ENCODE measurements around the gene ALCAM.
"Not testable (repeated sequence)": the region's sequence is repeated elsewhere in the genome, so short reads cannot be mapped to it uniquely, and the experiment has no call there.

Gene ALCAM

DNA sequence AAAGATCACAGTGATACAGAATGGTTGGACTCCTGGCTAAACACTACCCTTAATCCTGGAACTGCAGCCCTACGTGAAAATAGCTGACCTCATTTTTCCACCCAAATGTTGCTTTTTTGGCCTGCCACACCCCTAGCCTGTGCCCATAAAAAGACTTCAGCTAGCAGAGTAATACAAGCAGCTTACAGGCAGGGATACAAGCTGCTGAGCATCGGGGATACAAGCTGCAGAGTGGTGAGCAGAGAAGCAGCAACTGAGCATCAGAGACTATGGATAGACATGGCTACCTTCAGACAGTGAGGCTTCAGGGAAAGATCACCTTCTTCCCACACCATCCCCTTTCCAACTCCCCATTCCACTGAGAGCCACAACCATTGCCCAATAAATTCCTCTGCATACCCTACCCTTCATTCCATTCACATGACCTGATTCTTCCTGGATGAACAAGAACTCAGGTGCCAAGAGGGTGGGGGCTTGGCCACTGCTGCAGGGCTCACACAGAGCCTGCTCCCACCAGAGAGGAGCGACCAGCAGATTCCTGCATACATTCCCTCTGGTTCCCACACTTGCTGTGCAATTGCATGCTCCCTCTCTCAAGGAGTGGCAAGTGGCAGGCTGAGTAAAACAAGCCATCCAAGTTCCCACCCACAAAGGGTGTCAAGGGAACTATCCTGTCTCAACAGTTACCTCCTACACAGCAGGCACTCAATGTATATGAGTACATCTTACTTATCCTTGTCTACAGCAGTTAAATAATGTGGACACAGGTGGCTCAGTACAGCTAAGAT is 217.5 kb downstream of the ALCAM start:
- no peak for DNase-seq (ENCODE audit: low read depth in 2 of 2)

DNA sequence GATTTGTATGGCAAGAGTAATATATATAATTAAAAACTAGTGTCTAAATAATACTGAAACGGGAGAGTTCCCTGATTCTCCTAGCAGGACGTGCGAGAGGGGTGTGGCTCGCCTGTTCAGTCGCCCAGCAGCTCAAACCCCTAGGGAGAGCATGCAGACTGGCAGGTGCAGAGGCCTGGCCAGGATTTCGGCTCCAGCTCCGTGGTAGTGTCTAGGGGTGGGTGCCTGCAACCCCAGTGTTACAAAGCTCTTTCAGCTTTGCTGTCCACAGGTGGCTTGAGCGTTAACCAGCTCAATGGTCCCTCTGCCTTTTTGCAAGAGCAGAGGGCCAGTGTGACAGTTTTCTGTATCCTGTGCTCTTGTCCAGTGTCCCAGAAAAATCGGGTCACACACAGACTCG is 226.6 kb downstream of the ALCAM start:
- DNase-seq (ENCODE audit: low read depth in 2 of 2) = no peak

DNA sequence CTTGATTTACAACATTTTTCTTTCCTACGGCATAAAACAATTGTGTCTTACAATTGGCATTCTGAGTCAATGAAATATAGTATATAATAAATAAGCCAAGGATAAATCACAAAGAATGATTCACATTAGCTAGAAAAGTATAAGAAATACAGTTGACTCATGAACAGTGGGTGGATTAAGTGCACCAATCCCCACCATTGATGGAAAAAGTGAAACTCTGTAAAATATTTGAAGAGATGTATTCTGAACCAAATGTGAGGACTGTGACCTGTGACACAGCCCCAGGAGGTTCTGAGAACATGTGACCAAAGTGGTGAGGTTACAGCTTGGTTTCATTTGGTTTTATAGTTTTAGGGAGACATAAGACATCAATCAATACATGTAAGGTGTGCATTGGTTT is 227.5 kb downstream of the ALCAM start:
- DNase-seq (ENCODE audit: low read depth in 2 of 2) = no peak

DNA sequence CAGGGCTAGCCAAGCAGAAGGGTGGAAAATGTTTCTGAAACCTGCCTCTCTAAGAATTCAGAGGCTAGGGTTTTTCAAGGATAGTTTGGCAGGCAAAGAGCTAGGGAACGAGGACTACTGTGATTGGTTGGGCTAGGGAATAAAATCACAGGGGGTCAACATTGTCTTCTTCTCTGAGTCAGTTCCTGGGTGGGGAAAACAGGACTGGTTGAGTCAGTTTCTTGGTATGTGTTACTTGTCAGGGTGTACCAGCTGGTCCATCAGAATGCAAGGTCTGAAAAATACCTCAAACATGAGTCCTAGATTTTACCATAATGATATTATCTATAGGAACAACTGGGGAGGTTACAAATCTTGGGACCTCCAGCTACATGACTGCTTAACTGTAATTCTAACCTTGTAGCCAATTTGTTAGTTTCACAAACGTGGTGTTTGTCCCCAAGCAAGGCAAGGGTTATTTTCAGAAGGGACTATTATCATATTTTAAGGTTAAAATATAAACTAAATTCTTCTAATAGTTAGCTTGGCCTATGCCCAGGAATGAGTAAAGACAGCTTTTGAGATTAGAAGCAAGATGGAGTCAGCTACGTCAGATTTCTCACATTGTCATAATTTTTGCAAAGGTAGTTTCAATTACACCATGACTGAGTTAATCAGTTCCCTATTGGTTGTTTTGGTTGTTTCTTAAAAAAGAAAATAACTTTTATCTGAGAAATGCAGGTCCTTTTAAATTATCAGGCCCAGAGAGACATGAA is 231.5 kb downstream of the ALCAM start:
- no peak for DNase-seq (ENCODE audit: low read depth in 2 of 2)

DNA sequence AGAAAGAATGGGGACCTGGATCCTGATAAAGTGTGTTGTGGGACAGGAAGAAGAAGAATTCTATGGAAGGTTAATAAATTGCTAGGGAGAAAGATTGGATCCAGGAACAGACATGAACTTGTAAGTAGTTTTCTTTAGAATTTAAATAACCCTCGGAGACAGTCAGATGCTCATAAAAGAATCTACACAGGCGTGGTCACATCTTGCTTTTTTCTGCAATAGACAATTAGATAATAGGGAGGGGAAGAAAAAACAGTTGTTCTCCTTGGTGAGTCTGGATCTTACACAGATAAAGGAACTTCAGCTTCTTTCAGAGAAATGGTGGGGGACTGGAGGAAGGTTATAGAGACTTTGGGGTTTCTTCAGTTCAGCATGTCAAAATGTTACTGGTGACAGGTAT is 232.6 kb downstream of the ALCAM start:
- no peak for DNase-seq (ENCODE audit: low read depth in 2 of 2)

DNA sequence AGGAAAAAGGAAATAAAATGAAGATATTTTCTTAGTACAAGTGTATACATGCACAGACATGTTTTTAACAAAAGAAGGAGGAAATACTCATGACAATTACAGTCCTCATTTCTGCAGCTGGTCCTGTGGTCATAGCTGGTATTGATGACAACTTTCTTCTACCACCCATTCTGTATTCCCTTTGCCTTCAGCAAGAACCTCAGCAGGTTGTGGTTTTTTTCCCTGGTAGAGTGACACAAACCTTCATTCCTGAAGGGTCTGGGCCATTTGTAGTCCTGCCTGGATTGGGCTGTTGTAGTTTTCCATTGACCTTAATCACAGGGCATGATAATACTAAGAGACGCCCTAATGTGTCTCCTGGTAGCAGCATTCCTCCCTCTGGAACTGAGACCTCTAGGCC is 235.0 kb downstream of the ALCAM start:
- not testable (repeated sequence) for DNase-seq (ENCODE audit: low read depth in 2 of 2)

DNA sequence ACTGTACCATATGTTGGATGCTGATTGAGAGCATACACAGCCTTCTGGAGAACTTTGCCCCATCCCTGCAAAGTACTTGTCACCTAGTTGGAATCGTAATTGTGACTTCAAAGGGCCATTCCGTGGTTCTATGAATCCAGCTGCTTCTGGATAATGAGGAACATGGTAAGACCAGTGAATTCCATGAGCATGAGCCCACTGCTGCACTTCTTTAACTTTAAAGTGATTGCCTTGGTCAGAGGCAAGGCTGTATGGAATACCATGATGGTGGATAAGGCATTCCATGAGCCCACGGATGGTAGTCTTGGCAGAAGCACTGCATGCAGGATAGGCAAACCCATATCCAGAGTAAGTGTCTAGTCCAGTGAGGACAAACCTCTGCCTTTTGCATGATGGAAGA is 235.6 kb downstream of the ALCAM start:
- DNase-seq (ENCODE audit: low read depth in 2 of 2) = not testable (repeated sequence)

DNA sequence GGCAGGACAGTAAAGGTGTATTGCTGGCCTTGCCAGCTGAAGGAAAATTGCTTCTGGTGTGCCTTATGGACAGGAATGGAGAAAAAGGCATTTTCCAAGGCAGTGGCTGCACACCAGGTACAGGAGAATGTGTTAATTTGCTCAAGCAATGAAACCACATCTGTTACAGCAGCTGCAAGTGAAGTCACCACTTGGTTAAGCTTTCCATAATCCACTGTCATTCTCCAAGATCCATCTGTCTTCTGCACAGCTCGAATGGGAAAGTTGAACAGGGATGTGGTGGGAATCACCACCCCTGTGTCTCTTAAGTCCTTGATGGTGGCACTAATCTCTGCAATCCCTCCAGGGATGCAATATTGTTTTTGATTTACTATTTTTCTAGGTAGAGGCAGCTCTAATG is 236.8 kb downstream of the ALCAM start:
- DNase-seq (ENCODE audit: low read depth in 2 of 2) = not testable (repeated sequence)

DNA sequence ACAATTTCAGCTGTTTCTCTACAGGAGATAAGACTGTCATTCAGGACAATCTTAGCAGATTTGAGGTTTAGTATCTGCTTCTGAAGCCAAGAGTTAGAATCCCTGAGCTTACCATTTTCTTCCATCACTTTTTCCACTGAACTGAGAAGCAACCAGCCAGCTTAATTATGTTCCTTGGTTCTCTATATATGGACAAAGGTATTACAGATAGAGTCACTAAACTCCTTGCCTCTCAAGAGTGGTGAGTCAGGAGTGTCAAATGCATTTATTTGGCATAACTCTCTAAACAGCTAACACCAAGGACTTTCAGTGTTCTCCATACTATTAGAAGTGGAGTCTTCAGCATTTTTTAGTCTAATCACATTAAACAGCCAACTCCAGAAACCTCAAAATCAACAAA is 239.3 kb downstream of the ALCAM start:
- DNase-seq (ENCODE audit: low read depth in 2 of 2) = no peak

DNA sequence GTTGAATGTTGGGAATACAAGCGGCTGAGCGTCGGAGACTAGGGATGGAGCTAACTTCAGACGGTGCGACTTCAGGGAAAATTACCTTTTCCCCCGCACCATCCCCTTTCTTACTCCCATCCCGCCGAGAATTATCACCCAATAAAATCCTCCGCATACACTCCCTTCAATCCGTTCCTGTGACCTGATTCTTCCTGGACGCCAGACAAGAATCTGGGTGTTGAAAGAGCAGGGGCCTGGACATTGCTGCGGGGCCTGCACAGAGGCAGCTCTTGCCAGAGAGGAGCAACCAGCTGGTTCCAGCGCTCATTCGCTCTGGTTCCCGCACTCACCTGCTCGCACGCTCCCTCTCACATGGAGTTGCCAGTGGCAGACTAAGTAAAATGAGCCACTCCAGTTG is 241.9 kb downstream of the ALCAM start:
- DNase-seq (ENCODE audit: low read depth in 2 of 2) = no peak

DNA sequence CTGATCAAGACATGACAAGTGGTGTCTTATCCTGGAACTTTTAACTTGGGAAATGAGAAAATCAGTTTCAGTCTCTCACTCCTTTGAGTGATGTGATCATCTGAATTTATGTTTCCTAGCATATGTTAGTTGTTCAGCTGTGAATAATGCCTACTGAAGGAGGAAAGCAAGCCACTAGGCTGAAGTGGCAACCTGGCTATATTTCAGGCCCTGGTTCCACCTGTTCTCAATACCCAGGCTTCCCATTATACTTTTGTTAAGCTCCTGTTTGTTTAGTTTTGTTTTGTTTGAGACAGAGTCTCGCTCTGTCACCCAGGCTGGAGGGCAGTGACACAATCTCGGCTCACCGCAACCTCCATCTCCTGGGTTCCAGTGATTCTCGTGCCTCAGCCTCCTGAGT is 243.8 kb downstream of the ALCAM start:
- no peak for DNase-seq (ENCODE audit: low read depth in 2 of 2)

DNA sequence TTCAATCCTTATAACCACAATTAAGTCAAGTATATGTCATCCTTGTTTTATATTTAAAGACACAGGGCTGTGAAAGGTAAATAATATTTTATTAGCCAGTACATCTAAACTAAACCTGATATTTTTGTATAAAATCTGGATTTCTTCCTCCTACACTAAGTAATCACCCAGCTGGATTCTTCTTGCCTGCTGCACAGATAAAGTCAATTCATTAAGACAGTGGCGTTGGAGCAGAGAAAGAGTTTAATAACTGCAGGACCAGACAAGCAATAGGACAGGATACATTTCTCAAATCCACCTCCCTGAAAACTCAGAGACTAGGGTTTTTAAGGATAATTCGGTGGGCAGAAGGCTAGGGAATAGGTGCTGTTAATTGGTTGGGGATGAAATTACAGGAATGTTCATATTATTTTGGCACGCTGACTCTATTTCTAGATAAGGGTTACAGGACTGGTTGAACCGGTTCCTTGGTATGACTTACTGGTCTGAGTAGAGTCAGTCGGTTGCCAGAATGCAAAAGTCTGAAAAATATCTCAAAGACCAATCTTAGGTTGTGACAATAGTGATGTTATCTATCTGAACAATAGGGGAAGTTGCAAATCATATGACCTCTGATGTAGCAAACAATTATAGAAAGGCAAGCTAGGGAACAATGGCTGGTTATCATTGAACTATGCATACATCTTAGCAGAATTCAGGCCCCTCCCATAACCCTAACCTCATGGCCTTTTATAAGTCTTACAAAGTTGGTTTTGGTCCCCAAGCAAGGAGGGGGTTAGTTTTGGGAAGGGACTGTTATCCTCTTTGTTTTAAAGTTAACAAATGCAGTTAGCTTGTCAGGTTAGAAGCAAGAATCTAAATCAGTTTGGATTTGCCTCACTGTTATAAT is 244.8 kb downstream of the ALCAM start:
- no peak for DNase-seq (ENCODE audit: low read depth in 2 of 2)

DNA sequence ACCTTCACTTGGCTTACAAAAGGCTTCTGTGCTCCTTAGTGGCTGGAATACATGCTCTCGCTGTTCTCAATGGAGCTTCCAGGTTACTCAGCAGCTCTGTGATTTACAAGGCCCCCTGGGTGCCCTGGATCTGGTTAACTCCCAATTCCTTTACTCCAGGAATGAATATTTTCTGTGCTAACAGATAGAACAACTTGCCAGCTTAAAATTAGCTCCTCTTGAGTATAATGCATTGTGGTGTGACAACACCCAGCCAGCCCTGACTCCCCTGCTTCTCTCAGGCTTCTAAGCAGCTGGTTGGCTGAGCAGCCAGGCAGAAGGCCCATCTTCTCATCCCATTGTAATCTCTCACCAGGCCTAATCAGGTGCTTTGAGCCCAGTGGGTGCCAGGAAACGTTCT is 246.4 kb downstream of the ALCAM start:
- no peak for DNase-seq (ENCODE audit: low read depth in 2 of 2)

DNA sequence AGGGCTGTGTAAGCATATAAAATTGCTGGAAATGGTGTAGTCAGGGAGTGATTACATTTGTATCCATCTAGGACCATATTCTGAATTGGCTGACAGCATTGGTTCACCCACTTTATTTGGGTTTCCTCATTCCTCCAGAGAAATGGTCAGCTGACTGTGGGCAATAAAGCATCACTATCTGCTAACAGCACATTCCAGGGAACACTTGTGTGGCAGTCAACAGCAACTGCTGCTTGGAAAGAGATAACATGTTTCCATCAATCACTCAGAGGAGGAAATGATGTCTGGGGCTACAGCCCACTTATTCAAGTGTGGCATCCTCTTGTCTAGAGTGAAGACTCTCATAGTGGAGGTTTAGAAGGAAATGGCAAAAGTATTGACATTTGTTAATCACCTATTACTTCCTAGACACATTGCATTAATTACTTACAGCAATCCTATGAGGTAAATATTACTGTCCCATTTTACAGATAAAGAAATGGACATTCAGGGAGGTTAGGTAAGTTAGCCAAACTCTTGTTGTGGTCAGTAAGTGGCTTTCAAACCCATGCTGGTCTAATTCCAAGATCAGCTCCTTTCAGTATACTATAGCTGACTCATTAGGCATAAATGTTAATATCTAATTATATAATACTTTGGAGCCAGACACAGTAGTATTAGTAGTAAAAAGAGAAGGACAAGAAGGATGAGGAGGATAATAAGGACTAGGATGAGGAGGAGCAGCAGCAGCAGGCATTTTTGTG is 247.8 kb downstream of the ALCAM start:
- DNase-seq (ENCODE audit: low read depth in 2 of 2) = no peak

DNA sequence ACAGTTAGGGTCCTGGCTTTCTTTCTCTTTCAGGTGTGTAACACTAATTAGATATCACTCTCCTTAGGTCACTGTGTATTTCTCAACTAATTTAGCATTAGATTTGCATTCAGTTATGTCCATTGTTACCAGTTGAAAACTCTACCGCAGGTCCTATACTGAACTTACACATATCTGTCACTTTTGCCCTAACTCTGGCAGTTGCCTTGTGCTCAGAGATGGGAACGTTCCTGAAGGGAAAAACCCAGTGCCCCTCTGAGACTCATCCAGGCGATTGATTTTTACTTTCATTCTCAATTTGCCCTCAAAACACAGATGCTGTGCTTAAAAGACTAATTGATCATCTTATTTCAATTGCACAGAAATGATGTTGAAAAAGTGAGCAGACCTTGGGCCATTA is 249.1 kb downstream of the ALCAM start:
- DNase-seq (ENCODE audit: low read depth in 2 of 2) = no peak

DNA sequence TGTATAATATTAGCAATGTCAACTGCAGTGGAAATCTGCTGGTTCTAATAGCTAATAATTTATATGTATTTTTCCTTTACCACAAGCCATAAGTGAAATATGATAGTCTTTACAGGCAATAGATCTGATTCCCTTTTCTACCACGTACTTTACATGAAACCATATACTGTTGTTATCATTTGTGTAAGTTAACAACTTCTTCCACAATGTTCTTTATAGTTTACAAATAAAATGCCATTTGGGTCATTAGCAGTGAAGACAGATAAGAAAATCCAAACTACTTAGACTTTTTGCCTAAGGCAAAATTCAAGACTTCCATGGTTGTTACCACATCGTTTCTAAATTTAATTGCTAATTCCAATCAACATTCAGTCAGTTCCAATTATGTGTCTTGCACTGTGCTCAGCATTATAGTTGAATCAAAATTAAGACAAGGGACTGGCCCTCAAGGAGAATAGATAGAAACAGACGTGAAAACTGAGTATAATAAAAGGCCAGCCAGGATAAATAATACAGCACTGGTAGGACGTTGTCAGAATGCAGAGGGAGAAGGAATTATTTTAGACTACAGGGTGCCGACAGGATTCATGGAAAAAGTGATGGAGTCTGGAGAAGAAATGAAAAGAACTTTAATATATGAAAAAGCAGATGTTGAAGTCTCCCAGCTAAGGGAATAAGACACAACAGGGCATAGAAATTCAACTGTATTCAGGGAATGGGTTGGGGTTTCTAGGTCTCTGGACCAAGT is 249.8 kb downstream of the ALCAM start:
- DNase-seq (ENCODE audit: low read depth in 2 of 2) = no peak

DNA sequence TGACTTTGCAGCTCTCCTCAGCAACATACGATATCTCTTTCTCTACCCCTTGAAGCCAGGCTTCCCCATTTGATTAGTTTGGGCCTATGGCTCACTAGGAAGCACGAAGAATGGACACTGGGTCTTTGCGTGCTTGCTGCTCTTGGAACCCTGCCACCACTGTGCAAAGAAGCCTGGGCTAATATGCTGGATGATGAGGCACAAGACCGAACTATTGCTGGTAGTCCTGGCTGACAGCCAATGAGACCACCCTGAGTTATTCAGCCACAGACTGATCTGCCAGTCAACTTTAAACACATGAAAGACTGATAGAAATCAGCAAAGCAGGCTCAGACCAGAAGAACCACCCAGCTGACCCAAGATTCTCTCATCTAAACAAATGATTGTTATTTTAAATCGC is 251.8 kb downstream of the ALCAM start:
- DNase-seq (ENCODE audit: low read depth in 2 of 2) = no peak

DNA sequence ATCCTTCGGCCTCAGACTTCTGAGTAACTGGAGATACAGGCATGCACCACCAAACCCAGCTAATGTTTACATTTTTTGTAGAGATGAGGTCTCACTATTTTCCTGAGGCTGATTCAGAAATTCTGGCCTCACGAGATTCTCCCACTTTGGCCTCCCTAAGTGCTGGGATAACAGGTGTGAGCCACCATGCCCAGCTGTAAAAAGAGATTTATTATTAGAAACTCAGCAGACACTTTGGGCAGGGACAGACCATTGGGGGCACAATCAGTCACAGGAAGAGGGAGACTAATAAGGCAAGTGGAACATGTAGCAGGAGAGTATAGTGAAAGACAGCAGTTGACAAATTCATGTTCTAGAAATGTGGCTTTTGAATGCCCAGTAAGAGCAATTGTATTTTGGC is 252.9 kb downstream of the ALCAM start:
- no peak for DNase-seq (ENCODE audit: low read depth in 2 of 2)

DNA sequence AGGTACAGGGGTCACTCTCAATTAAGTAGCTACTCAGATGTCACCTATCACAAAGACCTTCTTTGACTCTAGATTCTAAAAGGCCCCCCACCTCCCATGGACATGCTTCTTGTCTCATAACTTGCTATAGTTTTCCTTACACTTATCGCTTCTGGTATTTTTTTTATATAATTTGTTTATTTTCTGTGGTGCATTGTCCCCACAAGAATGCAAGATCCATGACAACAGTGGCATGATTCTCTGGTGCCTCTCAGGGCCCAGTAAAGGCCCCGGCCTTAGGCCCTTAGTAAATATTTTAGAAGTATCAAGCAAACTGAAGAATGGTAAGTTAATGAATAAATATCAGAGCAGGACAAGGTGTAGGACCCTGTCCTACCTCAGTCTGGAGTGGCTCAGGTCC is 253.5 kb downstream of the ALCAM start:
- no peak for DNase-seq (ENCODE audit: low read depth in 2 of 2)

DNA sequence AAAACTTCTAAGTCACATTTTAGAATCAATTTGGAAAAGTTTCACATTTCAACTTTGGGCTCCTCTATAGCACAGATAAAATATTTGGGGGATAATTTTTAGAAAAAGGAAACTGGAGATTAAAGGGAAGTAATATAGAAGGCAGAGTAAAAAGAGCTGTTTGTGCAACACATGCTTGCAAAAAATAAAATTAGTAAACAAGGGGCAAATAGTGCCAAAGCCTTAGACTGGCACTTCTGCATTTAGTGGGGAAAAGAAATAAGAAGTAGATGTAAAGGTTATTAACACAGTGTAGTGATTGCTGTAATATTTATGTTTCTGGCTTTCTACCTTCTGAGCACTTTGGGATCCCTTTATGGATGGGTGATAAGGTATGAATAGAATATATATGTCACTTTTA is 255.5 kb downstream of the ALCAM start:
- no peak for DNase-seq (ENCODE audit: low read depth in 2 of 2)
